GM20000 (cell line): Measurements from ENCODE around the gene PRTFDC1.

Experiments
- DNase-seq: peaks from one replicate; pipeline ENCODE4 v3.0.0; 2012; ENCODE audit warnings: low spot score
- TF ChIP-seq, protein P1 (sequence below): IDR thresholded peaks from 2 replicates; pipeline ENCODE4 v1.5.1; 2012; ENCODE audit warnings: mild to moderate bottlenecking, control low read depth; ENCODE audit errors: extremely low read depth, missing control alignments

Gene PRTFDC1

DNA sequence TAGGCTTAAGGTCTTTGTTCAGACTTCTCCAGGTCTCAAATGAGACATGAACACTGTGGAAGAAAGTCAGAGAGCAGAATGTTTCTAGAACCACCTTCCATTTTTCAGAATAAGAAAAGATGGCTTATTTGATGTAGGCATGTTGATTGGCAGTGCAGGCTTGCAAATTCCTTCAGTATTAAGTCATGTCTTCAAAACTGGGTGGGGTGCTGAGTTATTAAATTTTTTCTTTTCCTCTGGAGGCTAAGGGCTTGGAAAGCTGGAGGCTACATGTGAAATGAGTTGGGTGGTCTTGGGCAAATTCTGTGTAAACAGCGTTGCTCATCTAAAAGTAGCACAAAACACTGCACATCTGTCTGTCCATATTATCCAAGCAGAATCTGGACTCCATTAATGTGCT, 62.8 kb downstream of the PRTFDC1 start:
- DNase-seq: no peak
- TF ChIP-seq, protein P1, sequence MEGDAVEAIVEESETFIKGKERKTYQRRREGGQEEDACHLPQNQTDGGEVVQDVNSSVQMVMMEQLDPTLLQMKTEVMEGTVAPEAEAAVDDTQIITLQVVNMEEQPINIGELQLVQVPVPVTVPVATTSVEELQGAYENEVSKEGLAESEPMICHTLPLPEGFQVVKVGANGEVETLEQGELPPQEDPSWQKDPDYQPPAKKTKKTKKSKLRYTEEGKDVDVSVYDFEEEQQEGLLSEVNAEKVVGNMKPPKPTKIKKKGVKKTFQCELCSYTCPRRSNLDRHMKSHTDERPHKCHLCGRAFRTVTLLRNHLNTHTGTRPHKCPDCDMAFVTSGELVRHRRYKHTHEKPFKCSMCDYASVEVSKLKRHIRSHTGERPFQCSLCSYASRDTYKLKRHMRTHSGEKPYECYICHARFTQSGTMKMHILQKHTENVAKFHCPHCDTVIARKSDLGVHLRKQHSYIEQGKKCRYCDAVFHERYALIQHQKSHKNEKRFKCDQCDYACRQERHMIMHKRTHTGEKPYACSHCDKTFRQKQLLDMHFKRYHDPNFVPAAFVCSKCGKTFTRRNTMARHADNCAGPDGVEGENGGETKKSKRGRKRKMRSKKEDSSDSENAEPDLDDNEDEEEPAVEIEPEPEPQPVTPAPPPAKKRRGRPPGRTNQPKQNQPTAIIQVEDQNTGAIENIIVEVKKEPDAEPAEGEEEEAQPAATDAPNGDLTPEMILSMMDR: no peak

DNA sequence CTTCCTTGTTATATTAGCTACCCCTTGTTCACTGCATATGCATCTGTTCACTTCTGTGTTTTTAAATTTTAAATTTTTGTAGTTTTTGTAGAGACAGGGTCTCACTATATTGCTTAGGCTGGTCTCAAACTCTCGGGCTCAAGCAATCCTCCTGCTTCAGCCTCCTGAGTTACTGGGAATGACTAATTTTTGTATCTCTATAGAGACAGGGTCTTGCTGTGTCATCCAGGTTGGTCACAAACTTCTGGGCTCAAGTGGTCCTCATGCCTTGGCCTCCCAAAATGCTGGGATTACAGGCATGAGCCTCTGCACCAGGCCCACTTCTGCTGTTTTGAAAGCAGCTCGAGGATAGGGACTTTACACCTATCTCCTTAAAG, 64.6 kb downstream of the PRTFDC1 start:
- DNase-seq: no peak
- TF ChIP-seq, protein P1: no peak

DNA sequence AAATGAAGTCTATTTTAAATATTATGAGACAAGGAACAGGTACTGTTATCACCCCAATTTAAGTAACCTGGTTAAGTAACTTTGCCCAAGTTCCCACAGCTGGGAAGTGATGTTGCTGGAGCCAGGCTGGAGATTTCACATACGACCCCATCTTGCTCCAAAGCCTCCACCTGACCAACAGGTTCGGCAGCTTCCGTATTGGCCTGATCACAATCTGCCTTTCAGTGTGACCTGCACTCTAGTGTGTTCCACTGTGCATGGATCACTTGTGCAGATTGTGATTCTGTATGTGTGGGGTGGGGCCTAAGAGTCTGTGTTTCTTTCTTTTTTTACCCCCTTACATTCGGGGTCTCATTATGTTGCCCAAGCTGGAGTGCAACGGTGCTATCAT, 66.1 kb downstream of the PRTFDC1 start:
- TF ChIP-seq, protein P1: no peak
- no peak for DNase-seq

DNA sequence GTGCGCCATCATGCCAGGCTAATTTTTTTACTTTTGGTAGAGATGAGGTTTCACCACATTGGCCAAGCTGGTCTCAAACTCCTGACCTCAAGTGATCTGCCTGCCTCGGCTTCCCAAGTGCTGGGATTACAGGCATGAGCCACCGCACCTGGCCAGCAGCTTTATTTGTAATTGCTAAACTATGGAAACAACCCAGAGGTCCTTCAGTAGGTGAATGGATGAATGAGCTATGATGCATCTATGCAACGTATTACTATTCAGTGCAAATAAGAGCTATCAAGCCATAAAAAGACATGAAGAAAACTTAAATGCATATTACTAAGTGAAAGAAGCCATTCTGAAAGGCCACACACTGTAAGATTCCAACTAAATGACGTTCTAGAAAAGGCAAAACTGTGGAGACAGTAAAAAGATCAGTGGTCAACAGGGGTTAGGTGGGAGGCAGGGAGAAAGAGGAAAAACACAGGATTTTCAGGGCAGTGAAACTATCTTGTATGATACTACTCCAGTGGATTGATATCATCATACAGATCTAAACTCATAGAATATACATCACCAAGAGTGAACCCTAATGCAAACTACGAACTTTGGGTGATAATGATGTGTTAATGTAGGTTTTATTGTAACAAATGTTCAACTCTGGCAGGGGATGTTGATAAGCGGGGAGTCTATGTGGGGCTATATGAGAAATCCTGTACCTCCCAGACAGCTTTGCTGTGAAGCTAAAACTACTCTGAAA, 66.7 kb downstream of the PRTFDC1 start:
- TF ChIP-seq, protein P1: no peak
- no peak for DNase-seq

DNA sequence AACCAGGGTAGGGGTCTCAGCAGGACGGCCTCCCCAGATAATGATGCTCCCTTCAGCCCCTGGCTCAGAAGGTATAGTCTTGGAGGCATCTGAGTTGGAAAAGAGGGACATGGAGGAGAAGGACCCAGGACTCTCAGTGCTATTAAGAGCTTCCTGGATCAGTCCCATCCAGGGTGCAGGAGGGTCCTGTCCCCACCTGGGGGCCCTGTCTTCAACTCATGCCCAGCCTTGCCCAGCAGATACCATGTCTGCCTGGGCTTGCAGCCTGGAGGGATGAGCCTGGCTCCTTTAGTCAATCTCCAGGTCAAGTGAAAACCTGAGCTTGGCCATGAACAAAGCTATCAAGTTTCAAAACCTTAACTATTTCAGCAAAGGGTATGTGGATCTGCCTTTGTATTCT, 67.6 kb downstream of the PRTFDC1 start:
- TF ChIP-seq, protein P1: no peak
- DNase-seq: no peak

DNA sequence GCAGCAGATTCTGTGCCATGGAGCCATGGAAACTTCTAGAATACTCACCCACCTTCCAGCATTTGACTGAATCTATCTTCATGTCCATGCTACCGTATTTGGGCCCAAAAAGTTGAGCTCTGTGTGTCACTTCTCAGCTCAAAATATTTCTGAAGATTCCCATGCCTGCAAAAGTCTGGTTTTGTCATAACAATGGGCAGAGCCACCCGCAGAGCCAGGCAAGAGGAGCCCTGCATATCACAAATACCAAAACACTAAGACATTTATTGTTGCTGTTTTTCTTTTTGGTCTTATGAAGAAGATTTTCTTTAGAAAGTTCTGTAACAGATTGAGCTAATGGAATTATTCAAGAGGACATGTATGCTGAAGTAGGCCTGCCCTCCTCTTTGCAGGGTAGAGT, 68.1 kb downstream of the PRTFDC1 start:
- DNase-seq: no peak
- TF ChIP-seq, protein P1: no peak

DNA sequence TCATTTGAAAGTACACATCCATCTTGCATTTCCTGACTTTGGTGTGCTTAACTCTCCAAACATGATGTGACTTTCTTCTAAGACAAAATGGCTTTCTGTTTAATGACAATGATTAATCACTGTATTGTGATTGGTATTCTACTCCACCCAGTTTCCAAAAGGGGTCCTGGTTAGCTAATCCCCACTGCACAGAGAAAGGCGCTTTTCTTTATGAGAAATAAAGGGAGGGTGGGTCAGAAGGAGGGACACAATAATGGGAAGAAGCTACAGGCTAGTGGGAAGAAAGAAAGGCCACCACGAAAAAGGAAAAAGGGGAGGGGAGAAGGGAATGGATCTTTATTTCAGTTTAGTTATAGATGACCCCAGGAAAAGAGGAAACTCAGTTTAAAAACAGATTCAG, 69.2 kb downstream of the PRTFDC1 start:
- TF ChIP-seq, protein P1: no peak
- no peak for DNase-seq
